H4 (cell line): ENCODE results near the gene PRKAB2. TPM values are rescaled to one million over a fixed set of nuclear protein-coding genes. Genes with fewer than 3 reads are reported as not detected.
"Not testable (repeated sequence)": the region's sequence is repeated elsewhere in the genome, so short reads cannot be mapped to it uniquely, and the experiment has no call there.

Source experiments
- DNase-seq: peaks from one replicate; pipeline ENCODE4 v3.0.0-alpha.2; 2015; ENCODE audit warnings: low spot score
- total RNA-seq: library from RNA; depleted of rRNA; stranded (reverse); fragments of >200 nt; shearing (Covaris generic); gene quantifications from 2 replicates; pipeline ENCODE4 v1.2.3, GENCODE V29; 2014

PRKAB2 gene
- total RNA-seq, 1 experiment from 2014 or later: 9.2 TPM

DNA sequence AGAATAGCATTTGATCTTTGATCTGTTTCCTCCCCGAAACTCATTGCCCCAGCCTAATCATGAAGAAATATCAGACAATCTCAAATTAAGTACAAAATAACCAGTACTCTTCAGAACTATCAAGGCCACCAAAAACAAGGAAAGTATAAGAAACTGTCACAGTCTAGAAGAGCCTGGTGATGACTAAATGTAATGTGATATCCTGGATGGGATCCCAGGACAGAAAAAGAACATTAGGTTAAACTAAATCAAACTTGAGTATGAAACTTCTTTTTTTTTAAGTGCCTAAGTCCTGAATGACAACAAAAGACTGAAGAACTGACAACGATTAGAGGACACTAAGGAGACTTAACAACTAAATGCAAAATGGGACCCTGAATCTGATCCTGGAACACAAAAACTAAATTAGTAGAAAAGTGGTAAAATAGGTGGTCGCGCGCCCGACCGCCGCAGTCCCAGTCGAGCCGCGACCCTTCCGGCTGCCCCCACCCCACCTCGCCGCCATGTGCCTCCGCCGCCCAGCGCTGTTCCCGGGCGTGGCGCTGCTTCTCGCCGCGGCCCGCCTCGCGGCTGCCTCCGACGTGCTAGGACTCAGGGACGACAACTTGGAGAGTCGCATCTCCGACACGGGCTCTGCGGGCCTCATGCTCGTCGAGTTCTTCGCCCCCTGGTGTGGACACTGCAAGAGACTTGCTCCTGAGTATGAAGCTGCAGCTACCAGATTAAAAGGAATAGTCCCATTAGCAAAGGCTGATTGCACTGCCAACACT is 5.5 kb upstream of the PRKAB2 start:
- no peak for DNase-seq

DNA sequence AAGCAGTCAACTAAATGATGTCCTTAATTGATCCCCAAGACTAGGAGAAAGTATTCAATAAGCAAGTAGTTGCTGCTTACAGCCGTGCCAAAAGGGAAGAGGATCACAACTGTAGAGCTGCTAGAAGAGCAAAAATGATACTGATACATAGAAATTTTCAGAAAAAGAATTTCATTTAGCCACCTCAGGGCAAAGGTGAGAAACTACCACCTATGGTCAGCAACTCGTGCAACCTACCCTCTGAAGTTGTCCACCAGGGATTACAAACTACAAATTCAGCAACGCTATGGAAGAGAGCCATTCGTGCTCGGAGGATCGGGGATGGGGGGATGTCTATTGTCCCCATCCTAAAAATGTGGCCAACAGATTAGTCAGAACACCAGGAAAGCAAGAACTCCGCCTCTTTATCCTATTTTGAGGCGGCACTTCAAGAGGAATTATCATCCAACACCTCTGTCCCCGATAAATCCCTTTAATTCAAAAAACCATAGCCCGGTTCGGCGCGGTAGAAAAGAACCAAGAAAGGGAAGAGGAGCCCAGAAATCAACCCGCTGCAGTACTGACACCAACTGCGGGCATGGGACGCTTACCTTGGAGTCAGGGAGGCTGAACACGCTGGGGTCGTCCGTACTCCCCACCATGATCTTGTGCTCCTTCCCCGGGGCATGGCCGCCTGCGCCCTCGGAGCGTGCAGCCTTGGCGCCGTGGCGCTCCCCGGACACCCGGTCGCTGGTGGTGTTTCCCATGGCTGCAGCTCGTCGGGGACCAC is 687 bp downstream of the PRKAB2 start:
- DNase-seq: peak; percentile 7

GRCh38 chr1:147169840-147170674 is 2.2 kb downstream of the PRKAB2 start:
- no peak for DNase-seq

- no peak for DNase-seq
Measured at GRCh38 chr1:147169171-147169570, 3.1 kb downstream of the PRKAB2 start.

DNA sequence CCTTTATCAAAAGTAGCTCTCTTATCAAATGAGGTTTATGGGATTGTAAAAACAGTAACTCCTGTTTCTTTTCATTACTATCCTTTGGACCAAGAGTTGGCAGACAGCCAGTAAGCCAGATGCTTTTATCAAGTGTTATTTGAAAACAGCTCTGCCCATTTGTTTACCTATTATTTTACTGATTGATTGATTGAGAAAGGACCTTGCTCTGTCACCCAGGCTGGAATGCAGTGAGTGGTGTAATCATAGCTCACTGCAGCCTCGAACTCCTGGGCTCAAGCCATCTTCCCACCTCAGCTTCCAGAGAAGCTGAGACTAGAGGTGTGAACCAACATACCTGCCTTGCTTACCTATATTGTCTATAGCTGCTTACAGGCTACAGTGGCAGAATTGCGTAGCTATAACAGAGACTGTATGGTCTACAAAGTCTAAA is 3.6 kb downstream of the PRKAB2 start:
- DNase-seq: peak; percentile 12

GRCh38 chr1:147167365-147167764 is 4.9 kb downstream of the PRKAB2 start:
- DNase-seq: peak; percentile 91

DNA sequence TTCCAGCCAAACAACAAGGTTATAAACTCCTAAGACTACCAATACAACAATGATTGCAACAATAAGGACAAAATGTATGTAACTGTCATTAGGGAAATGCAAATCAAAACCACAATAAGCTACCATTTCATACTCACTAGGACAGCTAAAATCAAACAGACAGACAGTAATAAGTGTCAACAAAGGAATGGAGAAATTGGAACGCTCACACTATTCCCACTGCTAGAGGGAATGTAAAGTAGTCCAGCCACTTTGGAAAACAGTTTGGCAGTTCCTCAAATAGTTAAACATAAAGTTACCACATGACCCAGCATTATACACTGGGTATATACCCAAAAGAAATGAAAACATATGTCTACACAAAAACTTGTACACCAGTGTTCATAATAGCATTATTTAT is 9.3 kb downstream of the PRKAB2 start:
- no peak for DNase-seq

GRCh38 chr1:147162093-147162492 is 10.2 kb downstream of the PRKAB2 start:
- DNase-seq: no peak

- DNase-seq: not testable (repeated sequence)
Measured at GRCh38 chr1:147157116-147157515, 15.2 kb downstream of the PRKAB2 start.

GRCh38 chr1:147156642-147157041 is 15.6 kb downstream of the PRKAB2 start:
- DNase-seq: no peak

GRCh38 chr1:147152772-147153171 is 19.5 kb downstream of the PRKAB2 start:
- DNase-seq: no peak

GRCh38 chr1:147151244-147151643 is 21.0 kb downstream of the PRKAB2 start:
- no peak for DNase-seq

DNA sequence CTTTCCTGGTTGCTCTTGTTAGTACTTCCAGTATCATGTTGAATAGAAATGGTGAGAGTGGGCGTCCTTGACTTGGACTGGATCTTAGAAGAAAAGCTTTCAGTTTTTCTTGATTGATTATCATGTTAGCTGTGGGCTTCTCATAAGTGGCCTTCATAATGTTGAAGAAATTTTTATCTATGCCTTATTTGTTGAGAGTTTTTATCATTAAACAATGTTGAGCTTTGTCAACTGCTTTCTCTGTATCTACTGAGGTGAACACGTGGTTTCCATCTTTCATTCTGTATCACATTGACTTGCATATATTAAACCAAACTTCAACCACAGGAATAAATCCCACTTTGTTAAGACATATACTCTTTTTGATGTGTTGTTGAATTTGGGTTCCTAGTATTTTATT is 29.4 kb downstream of the PRKAB2 start:
- DNase-seq: no peak

DNA sequence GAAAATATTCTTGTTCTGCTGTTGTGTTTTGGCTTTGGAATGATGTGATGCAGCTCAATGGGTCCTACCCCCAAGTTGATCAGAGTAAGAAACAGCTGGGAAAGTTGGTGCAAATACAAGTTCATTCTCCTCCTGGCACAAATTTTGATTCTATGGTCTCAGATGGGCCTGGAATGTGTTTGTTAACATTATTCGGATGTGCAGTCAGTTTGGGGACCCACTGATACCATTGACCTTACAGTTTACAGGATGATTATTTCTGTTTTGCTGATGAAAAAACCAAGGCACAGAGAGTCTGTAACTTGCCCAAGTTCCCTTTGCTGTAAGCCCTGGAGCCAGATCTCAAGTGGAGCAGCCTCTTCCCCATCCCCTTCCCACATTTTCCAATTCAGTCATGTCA is 41.5 kb downstream of the PRKAB2 start:
- not testable (repeated sequence) for DNase-seq

DNA sequence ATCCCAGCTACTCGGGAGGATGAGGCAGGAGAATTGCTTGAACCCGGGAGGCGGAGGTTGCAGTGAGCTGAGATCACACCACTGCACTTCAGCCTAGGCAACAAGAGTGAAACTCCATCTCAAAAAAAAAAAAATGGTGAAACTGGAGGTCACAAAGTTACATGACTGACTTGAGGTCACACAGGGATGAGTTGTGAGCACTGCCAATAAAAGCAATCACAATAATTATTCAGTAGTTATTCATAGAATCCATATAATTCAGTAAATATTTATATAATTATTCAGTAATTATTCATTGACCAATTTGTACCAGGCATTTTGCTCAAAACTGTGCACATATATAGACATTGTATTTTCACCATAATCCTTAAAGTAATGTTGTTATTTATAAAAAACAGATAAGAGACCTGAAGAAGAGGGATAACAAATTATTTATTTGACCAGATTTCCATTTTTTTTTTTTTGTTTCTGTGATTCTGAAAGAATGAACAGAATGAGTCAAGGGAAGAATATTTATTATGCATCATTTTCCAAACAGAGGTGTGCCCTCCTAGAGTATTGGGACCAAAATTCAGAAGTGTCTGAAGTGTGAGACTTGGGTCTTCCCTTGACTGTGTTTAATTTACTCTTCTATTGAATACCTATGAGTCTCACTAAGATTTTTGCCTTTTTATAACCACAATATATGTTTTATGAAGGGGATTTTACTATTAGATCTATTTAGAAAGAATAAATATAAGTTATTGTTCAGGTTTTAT is 43.0 kb downstream of the PRKAB2 start:
- DNase-seq: no peak

GRCh38 chr1:147124266-147124665 is 48.0 kb downstream of the PRKAB2 start:
- no peak for DNase-seq

DNA sequence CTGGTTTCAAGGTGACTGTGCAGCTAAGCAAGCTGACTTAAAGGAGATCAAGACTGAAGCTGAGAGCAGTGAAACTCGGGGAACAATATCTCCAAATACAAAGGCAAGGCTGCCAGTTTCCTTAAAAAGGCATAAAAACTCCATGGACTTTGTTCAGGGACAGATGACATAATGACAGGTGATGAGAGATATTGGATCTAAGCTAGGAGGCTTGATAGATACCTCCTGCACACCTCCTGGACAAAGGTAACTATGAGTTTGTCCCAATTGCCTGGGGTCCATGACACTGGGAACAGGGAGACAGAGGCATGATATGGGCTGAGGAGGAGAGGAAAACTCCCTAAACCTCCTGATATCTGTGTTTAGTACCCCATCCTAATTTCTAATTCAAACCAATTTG is 55.2 kb downstream of the PRKAB2 start:
- no peak for DNase-seq

DNA sequence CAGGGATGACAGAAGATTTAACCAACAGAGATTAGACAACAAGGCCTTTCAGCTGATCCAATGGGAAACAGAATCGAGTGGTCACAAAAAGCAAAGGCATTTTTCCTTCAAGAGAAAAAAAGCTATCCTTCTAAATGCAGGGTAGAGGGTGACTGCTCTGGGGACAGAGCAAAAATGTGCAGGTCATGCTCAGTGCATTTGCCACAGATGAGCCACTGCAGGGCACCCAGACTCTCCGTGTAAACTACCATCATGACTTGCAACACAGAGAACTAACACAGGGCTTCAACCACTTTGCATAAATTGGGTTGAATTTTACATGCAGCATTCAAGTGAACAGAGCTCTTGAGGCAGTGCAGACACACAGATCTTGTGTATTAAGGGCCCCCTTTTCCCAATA is 56.8 kb downstream of the PRKAB2 start:
- DNase-seq: no peak

GRCh38 chr1:147115079-147115478 is 57.2 kb downstream of the PRKAB2 start:
- DNase-seq: not testable (repeated sequence)

DNA sequence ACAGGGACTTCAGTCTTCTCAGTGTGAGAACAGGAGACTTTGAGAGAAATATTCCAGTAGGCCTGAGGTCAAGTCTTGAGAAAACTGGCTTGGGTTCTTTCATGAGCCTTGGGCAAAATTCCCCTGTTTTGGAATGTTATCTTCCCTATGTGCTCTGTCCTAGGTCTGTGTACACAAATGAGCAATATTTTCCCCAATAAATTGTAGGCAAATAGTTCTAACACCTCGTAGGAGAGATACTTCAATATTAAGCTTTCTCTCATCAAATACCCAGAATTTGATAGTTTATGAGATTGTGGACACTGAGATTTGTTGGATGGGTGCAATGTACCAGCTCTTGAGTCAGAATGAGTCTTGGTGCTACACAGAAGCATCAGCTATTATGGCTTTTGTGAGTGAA is 57.9 kb downstream of the PRKAB2 start:
- DNase-seq: not testable (repeated sequence)

GRCh38 chr1:147111381-147112130 is 60.7 kb downstream of the PRKAB2 start:
- no peak for DNase-seq
